OCI-M2 (cell line): ENCODE measurements around the gene MAX.

Experiments
- DNase-seq: peaks from one replicate; lab custom pipeline; 2025; ENCODE audit not compliant: unreplicated experiment; lab: John Stamatoyannopoulos, UW

Gene MAX

GRCh38 chr14:65074449-65075150 lies 27.7 kb downstream of the MAX start:
- DNase-seq, result no peak

- DNase-seq, result no peak
Observed at GRCh38 chr14:65073605-65074201, 28.6 kb downstream of the MAX start.

- DNase-seq, result no peak
Observed at GRCh38 chr14:65072937-65073336, 29.4 kb downstream of the MAX start.

GRCh38 chr14:65072256-65072655 lies 30.1 kb downstream of the MAX start:
- no peak for DNase-seq

- DNase-seq, result no peak
Observed at GRCh38 chr14:65071544-65071943, 30.8 kb downstream of the MAX start.

GRCh38 chr14:65070471-65070976 lies 31.8 kb downstream of the MAX start:
- no peak for DNase-seq

GRCh38 chr14:65069874-65070413 lies 32.4 kb downstream of the MAX start:
- no peak for DNase-seq

- no peak for DNase-seq
Observed at GRCh38 chr14:65065719-65066118, 36.6 kb downstream of the MAX start.

- no peak for DNase-seq
Observed at GRCh38 chr14:65062096-65063075, 39.9 kb downstream of the MAX start.

- no peak for DNase-seq
Observed at GRCh38 chr14:65057695-65058094, 44.6 kb downstream of the MAX start.

- DNase-seq, result no peak
Observed at GRCh38 chr14:65054471-65055085, 47.7 kb downstream of the MAX start.

GRCh38 chr14:65053466-65053865 lies 48.9 kb downstream of the MAX start:
- DNase-seq, result no peak

GRCh38 chr14:65052832-65053231 lies 49.5 kb downstream of the MAX start:
- DNase-seq, result no peak

- no peak for DNase-seq
Observed at GRCh38 chr14:65045709-65046108, 56.6 kb downstream of the MAX start.

- DNase-seq, result no peak
Observed at GRCh38 chr14:65045006-65045405, 57.3 kb downstream of the MAX start.

GRCh38 chr14:65044596-65044959 lies 57.7 kb downstream of the MAX start:
- peak; percentile 59 for DNase-seq

- DNase-seq, result no peak
Observed at GRCh38 chr14:65043893-65044595, 58.3 kb downstream of the MAX start.

- DNase-seq, result peak; percentile 93
Observed at GRCh38 chr14:65042731-65043372, 59.5 kb downstream of the MAX start.

- DNase-seq, result peak; percentile 92
Observed at GRCh38 chr14:65042296-65042695, 60.0 kb downstream of the MAX start.

GRCh38 chr14:65041434-65041915 lies 60.8 kb downstream of the MAX start:
- DNase-seq, result no peak
